ENCODE data around the gene TTLL8. TPM values are rescaled to one million over a fixed set of nuclear protein-coding genes. Genes with fewer than 3 reads are reported as not detected.
A peak's percentile ranks its signal among the peaks of the same experiment; 100 is the strongest.

Gene TTLL8
- total RNA-seq, 1 experiment from 2014 or later = not detected

- Histone ChIP-seq H2AK5ac (ENCODE audit: insufficient read length, low read length) (no peak within 1 kb of the TSS), H3K18ac (ENCODE audit: insufficient read length, low read depth, low read length) (no peak within 1 kb of the TSS), H3K23me2 (ENCODE audit: insufficient read length, low read depth, low read length, poor library complexity, severe bottlenecking) (no peaks in the 10 kb centered on the region), H4K20me1 (ENCODE audit: control insufficient read depth, insufficient read depth, insufficient read length) (no peaks in the 10 kb centered on the region), H3K4ac (ENCODE audit: low read depth, low read length) (no peak within 1 kb of the TSS), H3K4me1 (ENCODE audit: insufficient read depth, low read length) (no peaks in the 10 kb centered on the region), H3K56ac (ENCODE audit: insufficient read length, low read depth, low read length) (no peak within 1 kb of the TSS), H2BK120ac (ENCODE audit: low read depth, low read length, poor library complexity, severe bottlenecking) (no peak within 1 kb of the TSS), H2BK12ac (ENCODE audit: insufficient read length, low read depth, low read length) (no peak within 1 kb of the TSS), H3K79me1 (ENCODE audit: insufficient read depth, low read depth, low read length, poor library complexity, severe bottlenecking) (no peaks in the 10 kb centered on the region), H3K9ac (ENCODE audit: extremely low read depth, insufficient read length, low read length) (no peak within 1 kb of the TSS), H2BK20ac (ENCODE audit: low read depth, low read length, poor library complexity, severe bottlenecking) (no peak within 1 kb of the TSS), H3K4me2 (ENCODE audit: insufficient read depth, insufficient read length, low read length) (no peak within 1 kb of the TSS), H3K14ac (ENCODE audit: insufficient read depth, low read length) (no peak within 1 kb of the TSS), H3K27ac (ENCODE audit: insufficient read length, low read depth, low read length) (no peak within 1 kb of the TSS), H4K5ac (ENCODE audit: insufficient read length, low read depth, low read length) (no peak within 1 kb of the TSS), H2AFZ (ENCODE audit: low read length) (no peak within 1 kb of the TSS), H4K8ac (replicated peaks; ENCODE audit: insufficient read length, low read depth, low read length) (no peak within 1 kb of the TSS), H2BK15ac (ENCODE audit: low read depth, low read length) (no peak within 1 kb of the TSS), H3K27me3 (ENCODE audit: insufficient read depth, low read length) (0 out of 2 replicates have a peak, but pooled peaks cover 2% of the 10 kb centered on the region), H2BK5ac (ENCODE audit: insufficient read length, low read length) (no peak within 1 kb of the TSS), H3T11ph (ENCODE audit: low read length) (no peak within 1 kb of the TSS), H3K23ac (ENCODE audit: insufficient read length, low read depth, low read length) (no peak within 1 kb of the TSS), H4K91ac (ENCODE audit: insufficient read length, low read depth, low read length) (no peak within 1 kb of the TSS), H3K79me2 (ENCODE audit: insufficient read depth, low read length) (no peaks in the 10 kb centered on the region), H3K9me3 (ENCODE audit: control insufficient read depth, low read depth, low read length) (no peaks in the 10 kb centered on the region)
- TF ChIP-seq, protein P1, sequence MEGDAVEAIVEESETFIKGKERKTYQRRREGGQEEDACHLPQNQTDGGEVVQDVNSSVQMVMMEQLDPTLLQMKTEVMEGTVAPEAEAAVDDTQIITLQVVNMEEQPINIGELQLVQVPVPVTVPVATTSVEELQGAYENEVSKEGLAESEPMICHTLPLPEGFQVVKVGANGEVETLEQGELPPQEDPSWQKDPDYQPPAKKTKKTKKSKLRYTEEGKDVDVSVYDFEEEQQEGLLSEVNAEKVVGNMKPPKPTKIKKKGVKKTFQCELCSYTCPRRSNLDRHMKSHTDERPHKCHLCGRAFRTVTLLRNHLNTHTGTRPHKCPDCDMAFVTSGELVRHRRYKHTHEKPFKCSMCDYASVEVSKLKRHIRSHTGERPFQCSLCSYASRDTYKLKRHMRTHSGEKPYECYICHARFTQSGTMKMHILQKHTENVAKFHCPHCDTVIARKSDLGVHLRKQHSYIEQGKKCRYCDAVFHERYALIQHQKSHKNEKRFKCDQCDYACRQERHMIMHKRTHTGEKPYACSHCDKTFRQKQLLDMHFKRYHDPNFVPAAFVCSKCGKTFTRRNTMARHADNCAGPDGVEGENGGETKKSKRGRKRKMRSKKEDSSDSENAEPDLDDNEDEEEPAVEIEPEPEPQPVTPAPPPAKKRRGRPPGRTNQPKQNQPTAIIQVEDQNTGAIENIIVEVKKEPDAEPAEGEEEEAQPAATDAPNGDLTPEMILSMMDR (conservative IDR thresholded peaks at IDR 0.05) = no peak
- peak; percentile 70 for DNase-seq
- H3K4me1 Mint-ChIP-seq = peaks cover 9% of the 10 kb centered on the region in 2 experiments
- no peak within 1 kb of the TSS for H3K27ac Mint-ChIP-seq
- H3K4me3 Mint-ChIP-seq = no peak within 1 kb of the TSS; a peak in 1 of 5 replicates
- no CpG with 5 or more reads among the region's 83 CpGs for WGBS (ENCODE audit: extremely low coverage, insufficient read length, low lambda C conversion rate)
- H3K9me3 Mint-ChIP-seq = peaks cover 3 to 14% of the 10 kb centered on the region in 2 experiments; a peak in 3 of 5 replicates
- H3K36me3 Mint-ChIP-seq (ENCODE audit: insufficient read depth in 1 of 3, low read depth in 3 of 3) = peaks cover 0 to 2% (median 0%) of the 10 kb centered on the region in 3 experiments; a peak in 1 of 7 replicates
- H3K27me3 Mint-ChIP-seq (ENCODE audit: low read depth) = peaks cover 21% of the 10 kb centered on the region
Measured at GRCh38 chr22:50089682-50090411, 31.7 kb upstream of the TTLL8 start, which contains the start of gene MOV10L1. MOV10L1 (plus strand) TSS chr22:50090006; CDS start chr22:50090089, 83 bp downstream.
